Femur (tissue), 1 donor: ENCODE data around the gene NFKBIB.
"Not testable (repeated sequence)": the region's sequence is repeated elsewhere in the genome, so short reads cannot be mapped to it uniquely, and the experiment has no call there.

Source experiments
- DNase-seq: peaks from one replicate; pipeline ENCODE4 v3.0.0-alpha.2; 2017

Gene NFKBIB

DNA sequence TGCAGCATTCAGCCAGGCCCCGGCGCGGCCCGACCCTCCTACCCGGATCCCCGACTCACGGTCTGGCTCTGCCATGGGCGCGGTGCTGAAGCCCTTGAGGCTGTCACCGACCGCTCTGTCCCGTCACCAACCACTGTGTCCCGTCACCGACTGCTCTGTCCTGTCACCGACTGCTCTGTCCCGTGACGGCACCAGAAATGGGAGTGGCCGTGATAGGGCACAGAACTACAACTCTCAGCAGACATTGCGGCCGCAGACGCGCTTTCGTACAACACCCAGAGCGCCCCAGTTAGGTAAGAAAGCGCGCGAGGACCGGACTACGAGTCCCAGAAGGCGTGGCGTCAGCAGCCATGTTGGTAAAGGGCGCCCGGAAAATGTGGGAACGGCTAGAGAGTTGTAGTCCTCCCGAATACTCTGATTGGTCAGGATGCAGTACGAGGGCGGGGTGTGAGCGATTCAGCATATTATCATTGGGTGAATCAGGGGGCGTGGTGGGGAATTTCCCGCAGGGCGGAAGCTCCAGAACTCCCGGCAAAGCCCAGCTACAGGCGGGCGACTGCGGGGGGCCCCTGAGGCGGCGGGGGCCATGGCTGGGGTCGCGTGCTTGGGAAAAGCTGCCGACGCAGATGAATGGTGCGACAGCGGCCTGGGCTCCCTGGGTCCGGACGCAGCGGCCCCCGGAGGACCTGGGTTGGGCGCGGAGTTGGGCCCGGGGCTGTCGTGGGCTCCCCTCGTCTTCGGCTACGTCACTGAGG is at the start of gene NFKBIB, which contains the start of gene SIRT2:
Gene NFKBIB (plus strand): TSS at position 523 of the 755 bp plus-strand sequence. CDS start 64 bp downstream, at position 587.
Gene SIRT2 (minus strand): TSS at position 172 of the 755 bp plus-strand sequence. CDS start 97 bp downstream, at position 75.
- DNase-seq: peak; percentile 100

- peak; percentile 100 for DNase-seq
Measured at GRCh38 chr19:38850436-38850975, 49.3 kb upstream of the NFKBIB start.

- DNase-seq: peak; percentile 72
Measured at GRCh38 chr19:38850976-38851621, 48.7 kb upstream of the NFKBIB start.

DNA sequence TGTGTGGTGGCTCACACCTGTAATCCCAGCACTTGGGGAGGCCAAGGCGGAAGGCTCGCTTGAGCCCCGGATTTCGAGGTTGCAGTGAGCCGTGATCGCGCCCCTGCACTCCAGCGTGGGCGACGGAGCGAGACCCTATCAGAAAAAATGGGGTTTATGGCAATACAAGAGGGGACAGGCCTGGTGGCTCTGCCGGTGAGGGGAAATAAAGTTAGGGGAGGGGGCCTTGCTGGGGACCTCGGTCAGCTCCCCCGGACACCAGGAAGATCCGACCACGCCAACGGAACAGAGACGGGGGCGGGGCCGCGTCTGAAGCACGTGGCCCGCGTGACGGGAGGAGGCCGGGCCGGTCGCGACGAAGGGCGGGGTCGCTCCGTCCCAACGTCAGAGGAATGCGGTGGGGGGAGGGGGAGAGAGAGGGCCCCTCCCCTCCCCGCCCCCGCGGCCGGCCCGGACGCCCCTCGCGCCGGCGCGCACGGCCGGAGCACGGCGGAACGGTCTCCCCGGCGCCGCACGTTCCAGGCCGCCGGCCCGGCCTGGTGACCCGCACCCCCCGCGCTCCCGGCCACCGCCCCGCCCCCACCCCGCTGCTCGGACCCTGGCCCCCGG is 48.0 kb upstream of the NFKBIB start:
- DNase-seq: peak; percentile 96

- DNase-seq: peak; percentile 83
Measured at GRCh38 chr19:38852231-38853044, 47.3 kb upstream of the NFKBIB start.

DNA sequence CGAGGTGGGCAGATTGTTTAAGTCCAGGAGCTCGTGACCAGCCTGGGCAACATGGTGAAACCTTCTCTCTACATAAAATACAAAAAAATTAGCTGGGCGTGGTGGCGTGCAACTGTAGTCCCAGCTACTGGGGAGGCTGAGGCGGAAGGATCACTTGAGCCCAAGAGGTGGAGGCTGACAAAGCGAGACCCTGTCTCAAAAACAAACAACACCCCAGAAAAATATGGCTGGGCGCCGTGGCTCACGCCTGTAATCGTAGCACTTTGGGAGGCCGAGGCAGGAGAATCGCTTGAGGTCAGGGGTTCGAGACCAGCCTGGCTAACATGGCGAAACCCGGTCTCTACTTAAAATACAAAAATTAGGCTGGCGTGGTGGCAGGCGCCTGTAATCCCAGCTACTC is 46.6 kb upstream of the NFKBIB start:
- no peak for DNase-seq

GRCh38 chr19:38854961-38855360 is 44.8 kb upstream of the NFKBIB start:
- DNase-seq: not testable (repeated sequence)

GRCh38 chr19:38855751-38856150 is 44.0 kb upstream of the NFKBIB start:
- DNase-seq: not testable (repeated sequence)

DNA sequence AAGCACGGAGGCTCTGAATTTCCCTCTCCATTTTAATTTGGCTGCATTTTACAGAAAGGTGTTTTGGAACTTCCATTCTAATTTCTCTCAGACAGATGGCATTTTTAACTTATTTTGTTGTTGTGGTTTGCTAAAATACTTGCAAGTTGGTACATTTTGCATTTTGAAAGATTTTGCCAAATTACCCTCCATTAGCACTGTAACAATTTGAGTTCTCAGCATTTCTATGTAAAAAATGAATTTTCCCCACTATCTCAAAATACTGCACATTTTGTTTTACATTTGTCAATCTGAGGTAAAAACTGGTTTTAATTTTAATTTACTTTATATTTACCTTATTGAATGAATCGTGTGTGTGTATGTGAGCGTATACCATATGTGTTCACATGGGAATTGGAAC is 43.0 kb upstream of the NFKBIB start:
- no peak for DNase-seq

DNA sequence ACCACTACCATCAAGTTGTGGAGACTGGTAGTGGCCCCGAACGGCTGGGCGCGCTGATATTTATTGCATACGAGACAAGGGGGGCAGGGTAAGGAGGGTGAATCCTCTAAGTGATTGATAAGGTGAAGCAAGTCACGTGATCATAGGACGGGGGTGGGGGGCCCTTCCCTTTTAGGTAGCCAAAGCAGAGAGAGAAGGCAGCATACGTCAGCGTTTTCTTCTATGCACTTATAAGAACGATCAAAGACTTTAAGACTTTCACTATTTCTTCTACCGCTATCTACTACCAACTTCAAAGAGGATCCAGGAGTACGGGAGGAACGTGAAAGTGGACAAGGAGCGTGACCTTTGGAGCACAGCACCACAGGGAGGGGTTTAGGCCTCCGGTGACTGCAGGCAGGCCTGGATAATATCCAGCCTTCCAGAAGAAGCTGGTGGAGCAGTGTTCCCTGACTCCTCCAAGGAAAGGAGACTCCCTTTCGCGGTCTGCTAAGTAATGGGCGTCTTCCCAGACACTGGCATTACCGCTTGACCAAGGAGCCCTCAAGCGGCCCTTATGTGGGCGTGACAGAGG is 40.1 kb upstream of the NFKBIB start:
- DNase-seq: not testable (repeated sequence)

DNA sequence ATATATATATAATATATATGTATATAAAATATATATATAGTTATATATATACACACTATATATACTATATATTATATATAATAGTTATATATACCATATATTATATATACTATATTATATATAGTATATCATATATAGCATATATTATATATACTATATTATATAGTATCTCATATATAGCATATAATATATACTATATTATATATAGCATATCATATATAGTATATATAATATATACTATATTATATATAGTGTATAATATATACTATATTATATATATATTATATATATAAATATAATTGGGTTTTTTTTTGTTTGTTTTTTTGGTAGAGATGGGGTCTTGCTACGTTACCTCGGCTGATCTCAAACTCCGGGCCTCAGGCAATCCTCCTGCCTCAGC is 38.4 kb upstream of the NFKBIB start:
- DNase-seq: no peak

DNA sequence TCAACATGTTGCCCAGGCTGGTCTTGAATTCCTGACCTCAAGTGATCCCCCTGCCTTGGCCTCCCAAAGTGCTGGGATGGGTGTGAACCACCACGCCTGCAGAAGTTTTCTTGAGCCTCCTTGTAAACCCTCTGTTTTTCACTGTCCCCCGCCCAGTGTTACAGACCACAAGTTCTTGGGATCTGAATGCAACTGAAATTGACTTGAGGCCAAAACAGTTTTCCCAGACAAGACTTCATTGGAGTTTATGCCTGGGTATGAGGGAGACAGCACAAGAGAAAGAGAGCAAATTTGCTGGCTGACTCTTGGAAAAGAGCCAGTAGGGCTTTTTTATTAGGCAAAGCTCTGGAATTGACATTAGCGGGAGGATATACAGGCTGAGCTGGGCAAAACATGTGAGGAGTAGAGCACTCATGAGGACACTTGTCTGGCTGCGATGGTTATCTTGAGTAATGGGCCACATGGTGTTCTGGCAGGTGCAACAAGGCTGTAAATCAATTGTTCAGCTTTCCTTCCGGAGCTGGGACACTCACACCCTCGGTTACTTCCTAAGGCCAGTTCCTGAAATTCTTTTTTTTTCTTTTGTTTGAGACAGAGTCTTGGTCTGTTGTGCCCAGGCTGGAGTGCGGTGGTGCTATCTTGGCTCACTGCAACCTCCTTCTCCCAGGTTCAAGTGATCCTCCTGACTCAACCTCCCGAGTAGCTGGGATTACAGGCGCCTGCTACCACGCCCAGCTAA is 37.3 kb upstream of the NFKBIB start:
- peak; percentile 80 for DNase-seq

GRCh38 chr19:38867171-38867780 is 32.5 kb upstream of the NFKBIB start:
- DNase-seq: no peak

DNA sequence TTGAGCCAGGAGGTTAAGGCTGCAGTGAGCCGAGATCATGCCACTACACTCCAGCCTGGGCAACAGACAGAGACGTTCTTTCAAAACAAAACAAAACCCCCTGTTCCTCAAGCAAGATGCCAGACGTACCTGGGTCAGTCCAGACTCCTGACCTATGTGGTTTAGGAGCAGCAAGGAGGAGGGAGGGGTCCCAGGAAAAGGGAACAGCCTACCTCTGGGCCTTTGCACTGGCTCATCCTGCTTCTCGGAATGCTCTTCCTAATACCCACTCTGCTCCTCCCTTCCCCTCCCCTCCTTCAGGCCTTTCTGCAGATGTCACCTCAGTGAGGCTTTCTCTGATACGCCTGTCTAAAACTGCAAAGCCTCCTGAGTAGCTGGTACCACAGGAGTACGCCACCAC is 31.2 kb upstream of the NFKBIB start:
- no peak for DNase-seq

- DNase-seq: no peak
Measured at GRCh38 chr19:38869160-38869835, 30.5 kb upstream of the NFKBIB start.

DNA sequence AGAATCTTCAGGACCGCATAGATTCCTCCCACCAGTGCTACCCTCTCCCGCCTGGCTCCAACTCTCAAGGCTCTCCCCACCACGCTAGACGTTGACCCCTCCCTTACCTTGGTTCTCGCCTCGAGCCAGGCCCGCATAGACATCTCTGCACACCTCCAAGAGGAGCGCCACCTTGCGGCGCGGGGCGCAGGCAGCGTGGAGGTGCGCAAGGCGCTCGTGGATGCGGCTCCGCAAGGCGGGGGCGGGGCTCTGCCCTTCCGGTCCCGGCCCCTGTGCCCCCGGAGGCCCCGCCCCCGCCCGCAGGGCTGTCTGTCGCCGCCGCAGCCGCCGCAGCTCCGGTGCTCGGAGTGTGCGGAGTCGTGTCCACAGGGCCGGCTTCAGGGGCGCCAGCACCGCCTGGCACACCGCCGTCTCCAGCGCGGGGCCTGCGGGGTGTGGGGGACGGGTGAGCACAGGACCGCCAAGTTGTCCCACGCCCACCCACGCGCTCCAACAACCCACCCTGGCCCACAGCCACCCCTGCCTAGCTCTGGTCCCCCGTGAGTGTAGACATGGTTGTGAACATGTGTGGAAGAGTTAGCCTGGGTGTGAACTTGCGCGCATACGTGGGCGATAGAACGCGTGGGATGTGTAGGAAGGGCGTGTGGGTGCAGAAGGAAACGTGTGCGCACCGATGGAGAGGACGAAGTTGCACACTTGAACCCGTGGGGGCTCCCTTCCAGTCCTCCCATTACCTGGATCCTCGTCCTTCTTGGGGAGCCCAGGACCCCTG is 29.7 kb upstream of the NFKBIB start:
- peak; percentile 82 for DNase-seq

- DNase-seq: no peak
Measured at GRCh38 chr19:38870612-38871011, 29.2 kb upstream of the NFKBIB start.

DNA sequence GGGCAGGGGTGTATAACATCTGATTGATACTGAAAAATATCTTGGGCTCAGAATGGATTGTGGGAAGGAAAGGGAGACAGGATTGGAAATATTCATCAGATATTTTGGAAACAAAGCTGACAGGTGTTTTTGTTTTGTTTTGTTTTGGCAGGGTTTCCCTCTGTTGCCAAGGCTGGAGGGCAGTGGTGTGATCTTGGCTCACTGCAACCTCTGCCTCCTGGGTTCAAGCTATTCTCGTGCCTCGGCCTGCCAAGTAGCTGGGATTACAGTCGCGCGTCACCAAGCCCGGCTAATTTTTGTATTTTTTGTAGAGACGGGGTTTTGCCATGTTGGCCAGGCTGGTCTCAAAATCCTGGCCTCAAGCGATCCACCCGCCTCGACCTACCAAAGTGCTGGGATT is 26.4 kb upstream of the NFKBIB start:
- DNase-seq: not testable (repeated sequence)

DNA sequence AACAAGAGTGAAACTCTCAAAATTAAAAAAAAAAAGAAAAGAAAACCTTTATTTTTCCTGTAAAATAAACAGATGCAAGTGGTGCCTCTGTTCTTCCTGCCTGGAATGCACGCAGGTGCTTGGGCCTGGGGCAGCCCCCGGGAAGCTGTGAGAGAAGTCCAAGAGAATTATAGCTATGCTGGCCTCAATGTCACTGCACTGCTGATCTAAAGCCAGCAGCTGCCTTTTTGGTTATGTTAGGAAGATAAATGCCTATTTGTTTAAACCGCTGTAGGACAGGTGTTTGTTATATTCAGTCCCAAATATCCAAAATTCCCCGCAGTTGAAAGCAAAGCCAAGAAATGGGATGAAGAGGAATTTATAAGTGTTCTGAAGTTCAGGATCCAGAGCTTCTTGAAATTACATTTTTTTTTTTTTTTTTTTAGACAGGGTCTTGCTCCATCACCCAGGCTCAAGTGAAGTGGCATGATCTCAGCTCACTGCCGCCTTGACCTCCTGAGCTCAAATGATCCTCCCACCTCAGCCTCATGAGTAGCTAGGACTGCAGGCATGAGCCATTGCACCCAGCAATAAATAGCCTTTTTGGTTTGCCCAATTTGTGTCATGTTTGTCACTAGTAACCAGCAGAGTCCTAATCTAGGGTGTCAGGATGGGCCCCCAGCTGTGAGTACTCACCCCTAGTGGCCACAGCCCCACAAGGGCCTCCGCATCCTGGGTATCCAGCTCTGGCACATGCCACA is 23.9 kb upstream of the NFKBIB start:
- DNase-seq: no peak
